GM03348 (cell line): ENCODE data around the gene LSM14A.
"Not testable (repeated sequence)": the region's sequence is repeated elsewhere in the genome, so short reads cannot be mapped to it uniquely, and the experiment has no call there.

Source experiments
- DNase-seq: peaks from one replicate; pipeline ENCODE4 v3.0.0; 2012; ENCODE audit warnings: low spot score

Gene LSM14A

GRCh38 chr19:34171877-34172660 is at the start of gene LSM14A:
Gene LSM14A (plus strand): TSS chr19:34172504. CDS start chr19:34172643, 139 bp downstream.
- DNase-seq = peak; percentile 97

- no peak for DNase-seq
Observed at GRCh38 chr19:34124828-34125227, 47.5 kb upstream of the LSM14A start.

GRCh38 chr19:34126966-34127365 is 45.3 kb upstream of the LSM14A start:
- no peak for DNase-seq

- DNase-seq = no peak
Observed at GRCh38 chr19:34127684-34128189, 44.6 kb upstream of the LSM14A start.

GRCh38 chr19:34128558-34129250 is 43.6 kb upstream of the LSM14A start:
- DNase-seq = peak; percentile 33

GRCh38 chr19:34131100-34131499 is 41.2 kb upstream of the LSM14A start:
- no peak for DNase-seq

- DNase-seq = not testable (repeated sequence)
Observed at GRCh38 chr19:34132145-34132544, 40.2 kb upstream of the LSM14A start.

GRCh38 chr19:34132706-34133105 is 39.6 kb upstream of the LSM14A start:
- DNase-seq = not testable (repeated sequence)

- DNase-seq = peak; percentile 98
Observed at GRCh38 chr19:34134190-34135053, 37.9 kb upstream of the LSM14A start.

GRCh38 chr19:34135054-34135800 is 37.1 kb upstream of the LSM14A start:
- DNase-seq = no peak

GRCh38 chr19:34135821-34136611 is 36.3 kb upstream of the LSM14A start:
- no peak for DNase-seq

- no peak for DNase-seq
Observed at GRCh38 chr19:34141025-34141424, 31.3 kb upstream of the LSM14A start.

GRCh38 chr19:34142440-34142839 is 29.9 kb upstream of the LSM14A start:
- no peak for DNase-seq

- DNase-seq = peak; percentile 75
Observed at GRCh38 chr19:34145741-34146202, 26.5 kb upstream of the LSM14A start.

- no peak for DNase-seq
Observed at GRCh38 chr19:34148658-34149185, 23.6 kb upstream of the LSM14A start.

- DNase-seq = no peak
Observed at GRCh38 chr19:34149873-34150272, 22.4 kb upstream of the LSM14A start.

- DNase-seq = no peak
Observed at GRCh38 chr19:34150558-34150957, 21.7 kb upstream of the LSM14A start.

GRCh38 chr19:34151439-34151838 is 20.9 kb upstream of the LSM14A start:
- no peak for DNase-seq

GRCh38 chr19:34154401-34154800 is 17.9 kb upstream of the LSM14A start:
- DNase-seq = no peak

GRCh38 chr19:34155686-34156085 is 16.6 kb upstream of the LSM14A start:
- no peak for DNase-seq
